ENCODE data around the gene UBTD2.

UBTD2 gene

DNA sequence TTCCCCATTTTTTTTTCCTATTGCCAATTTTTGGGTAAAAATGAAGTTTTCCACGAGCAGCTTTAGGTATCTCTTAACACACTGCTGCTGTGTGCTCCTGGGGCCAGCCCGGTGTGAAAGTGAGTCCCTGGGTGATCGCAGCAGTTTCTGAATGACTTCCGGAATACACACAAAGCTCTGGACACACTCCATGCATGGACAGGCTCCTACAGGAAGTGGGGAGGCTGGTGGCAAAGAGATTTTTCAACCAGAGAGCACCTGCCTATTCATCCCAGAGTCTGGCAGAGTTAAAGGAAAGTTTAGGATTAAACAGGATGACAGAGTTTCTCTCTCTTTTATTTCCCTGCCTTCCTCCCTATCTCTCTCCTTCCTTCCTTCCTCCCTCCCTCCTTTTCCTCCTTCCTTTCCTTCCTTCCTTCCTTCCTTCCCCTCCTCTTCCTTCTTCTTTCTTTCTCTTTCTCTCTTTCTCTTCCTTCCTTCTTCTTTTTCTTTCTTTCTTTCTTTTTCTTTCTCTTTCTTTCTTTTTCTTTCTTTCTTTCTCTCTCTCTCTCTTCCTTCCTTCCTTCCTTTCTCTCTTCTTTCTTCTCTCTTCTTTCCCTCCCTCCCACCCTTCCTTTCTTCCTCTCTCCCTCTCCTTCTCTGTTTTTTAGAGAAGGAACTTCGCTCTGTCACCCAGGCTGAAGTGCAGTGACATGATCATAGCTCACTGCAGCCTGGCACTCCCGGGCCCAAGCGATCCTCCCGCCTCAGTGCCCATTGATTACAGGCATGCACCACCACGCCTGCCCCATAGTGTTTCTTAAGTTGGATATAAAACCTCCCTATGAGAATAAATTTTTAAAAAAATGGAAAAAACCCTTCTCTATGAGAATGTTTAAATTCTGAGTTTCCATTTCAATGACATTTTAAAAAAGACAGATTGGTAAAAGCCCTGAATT is 38.7 kb upstream of the UBTD2 start:
- Histone ChIP-seq H3K4me2 (ENCODE audit: insufficient read depth, low read length) (no peak overlapping the region), H3K4me1 (ENCODE audit: insufficient read depth, low read length) (no peaks in the 10 kb centered on the region), H4K20me1 (ENCODE audit: insufficient read depth, low read length) (no peaks in the 10 kb centered on the region), H3K4me3 (ENCODE audit: low read depth in 1 of 2, low read length in 2 of 2) (no peak overlapping the region), H3K27me3 (ENCODE audit: insufficient read depth, low read length, poor library complexity) (no peaks in the 10 kb centered on the region), H3K27ac (ENCODE audit: low read length) (no peak overlapping the region), H3K79me2 (ENCODE audit: insufficient read depth, low read length) (no peaks in the 10 kb centered on the region), H3K9me3 (ENCODE audit: insufficient read depth, low read length, severe bottlenecking) (no peaks in the 10 kb centered on the region), H3K36me3 (ENCODE audit: insufficient read depth, low read length) (no peaks in the 10 kb centered on the region), H3K9ac (ENCODE audit: low read depth, low read length) (no peak overlapping the region), H2AFZ (ENCODE audit: low read depth, low read length) (no peak overlapping the region)
- no peak for ATAC-seq (ENCODE audit: insufficient read depth, low read depth)
- TF ChIP-seq, protein P1, sequence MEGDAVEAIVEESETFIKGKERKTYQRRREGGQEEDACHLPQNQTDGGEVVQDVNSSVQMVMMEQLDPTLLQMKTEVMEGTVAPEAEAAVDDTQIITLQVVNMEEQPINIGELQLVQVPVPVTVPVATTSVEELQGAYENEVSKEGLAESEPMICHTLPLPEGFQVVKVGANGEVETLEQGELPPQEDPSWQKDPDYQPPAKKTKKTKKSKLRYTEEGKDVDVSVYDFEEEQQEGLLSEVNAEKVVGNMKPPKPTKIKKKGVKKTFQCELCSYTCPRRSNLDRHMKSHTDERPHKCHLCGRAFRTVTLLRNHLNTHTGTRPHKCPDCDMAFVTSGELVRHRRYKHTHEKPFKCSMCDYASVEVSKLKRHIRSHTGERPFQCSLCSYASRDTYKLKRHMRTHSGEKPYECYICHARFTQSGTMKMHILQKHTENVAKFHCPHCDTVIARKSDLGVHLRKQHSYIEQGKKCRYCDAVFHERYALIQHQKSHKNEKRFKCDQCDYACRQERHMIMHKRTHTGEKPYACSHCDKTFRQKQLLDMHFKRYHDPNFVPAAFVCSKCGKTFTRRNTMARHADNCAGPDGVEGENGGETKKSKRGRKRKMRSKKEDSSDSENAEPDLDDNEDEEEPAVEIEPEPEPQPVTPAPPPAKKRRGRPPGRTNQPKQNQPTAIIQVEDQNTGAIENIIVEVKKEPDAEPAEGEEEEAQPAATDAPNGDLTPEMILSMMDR (IDR thresholded peaks at IDR 0.05; ENCODE audit: borderline replicate concordance, extremely low read depth, low read length, poor library complexity, severe bottlenecking) = no peak
- TF ChIP-seq EZH2 (IDR thresholded peaks at IDR 0.05; ENCODE audit: borderline replicate concordance, low read depth, low read length, severe bottlenecking) = no peak
- no peak for DNase-seq

DNA sequence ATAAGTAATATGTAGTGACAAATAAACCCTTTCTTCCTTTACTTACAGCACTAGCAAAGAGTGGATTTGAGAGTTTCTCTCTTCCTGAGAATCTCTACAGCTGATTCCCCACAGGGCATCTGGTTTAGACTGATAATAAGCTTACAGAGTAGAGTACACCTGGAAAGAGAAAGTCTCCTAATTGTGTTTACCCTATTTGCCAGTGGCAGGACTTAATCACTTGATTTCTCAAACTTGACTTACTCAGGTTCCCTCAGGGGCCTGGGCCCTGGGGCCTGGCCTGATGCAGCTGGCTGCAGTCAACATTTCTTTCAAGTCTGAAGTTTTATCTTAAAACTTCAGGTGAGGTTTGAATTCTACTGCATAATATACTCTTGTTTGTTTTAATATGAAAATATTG is 38.0 kb upstream of the UBTD2 start:
- Histone ChIP-seq H4K20me1 (ENCODE audit: insufficient read depth, low read length) (no peaks in the 10 kb centered on the region), H3K9me3 (ENCODE audit: insufficient read depth, low read length, severe bottlenecking) (no peaks in the 10 kb centered on the region), H3K4me2 (ENCODE audit: insufficient read depth, low read length) (no peak overlapping the region), H3K27ac (ENCODE audit: low read length) (no peak overlapping the region), H3K9ac (ENCODE audit: low read depth, low read length) (no peak overlapping the region), H3K4me3 (ENCODE audit: low read depth in 1 of 2, low read length in 2 of 2) (no peak overlapping the region), H2AFZ (ENCODE audit: low read depth, low read length) (no peak overlapping the region), H3K36me3 (ENCODE audit: insufficient read depth, low read length) (no peaks in the 10 kb centered on the region), H3K4me1 (ENCODE audit: insufficient read depth, low read length) (no peaks in the 10 kb centered on the region), H3K27me3 (ENCODE audit: insufficient read depth, low read length, poor library complexity) (no peaks in the 10 kb centered on the region), H3K79me2 (ENCODE audit: insufficient read depth, low read length) (no peaks in the 10 kb centered on the region)
- TF ChIP-seq, protein P1 (IDR thresholded peaks at IDR 0.05; ENCODE audit: borderline replicate concordance, extremely low read depth, low read length, poor library complexity, severe bottlenecking) = no peak
- no peak for TF ChIP-seq EZH2 (IDR thresholded peaks at IDR 0.05; ENCODE audit: borderline replicate concordance, low read depth, low read length, severe bottlenecking)
- DNase-seq = no peak
- ATAC-seq (ENCODE audit: insufficient read depth, low read depth) = no peak

DNA sequence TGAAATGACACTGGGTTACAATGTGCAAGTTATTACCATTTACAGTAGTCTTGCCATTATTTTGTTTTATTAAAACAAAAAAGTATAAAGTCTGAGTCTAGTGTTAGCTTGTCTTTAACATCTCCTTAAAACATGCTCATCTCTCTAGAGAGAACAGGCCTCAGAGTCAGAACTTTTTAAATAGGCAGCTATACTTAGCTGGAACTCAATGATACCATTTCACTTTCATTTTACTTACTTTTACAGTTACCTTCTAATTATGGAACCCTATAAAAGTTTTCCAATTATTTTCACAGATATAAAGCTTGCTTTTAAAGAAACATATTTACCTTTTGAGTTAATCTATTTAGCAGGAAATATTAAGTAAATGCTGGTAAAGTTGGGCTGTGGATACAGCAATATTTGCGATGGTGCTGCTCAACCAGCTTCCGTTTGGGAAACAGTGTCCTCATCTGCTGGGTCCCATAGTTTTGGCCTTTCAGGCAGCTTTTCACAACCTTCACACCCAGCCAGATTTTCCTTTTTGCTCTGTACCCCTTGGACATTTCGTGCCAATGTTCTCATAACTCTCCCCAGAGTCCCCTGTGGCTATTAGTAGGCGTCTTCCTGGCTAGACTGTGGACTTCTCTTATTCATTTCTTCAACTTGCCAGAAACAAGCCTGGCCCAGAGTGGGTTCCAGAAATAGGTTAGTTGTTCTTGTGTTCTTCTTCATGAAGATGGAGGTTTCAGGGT is 36.3 kb upstream of the UBTD2 start:
- Histone ChIP-seq H4K20me1 (ENCODE audit: insufficient read depth, low read length) (no peaks in the 10 kb centered on the region), H3K9me3 (ENCODE audit: insufficient read depth, low read length, severe bottlenecking) (no peaks in the 10 kb centered on the region), H3K4me3 (ENCODE audit: low read depth in 1 of 2, low read length in 2 of 2) (no peak overlapping the region), H3K79me2 (ENCODE audit: insufficient read depth, low read length) (no peaks in the 10 kb centered on the region), H3K9ac (ENCODE audit: low read depth, low read length) (no peak overlapping the region), H3K4me1 (ENCODE audit: insufficient read depth, low read length) (no peaks in the 10 kb centered on the region), H3K4me2 (ENCODE audit: insufficient read depth, low read length) (no peak overlapping the region), H3K27ac (ENCODE audit: low read length) (no peak overlapping the region), H3K36me3 (ENCODE audit: insufficient read depth, low read length) (no peaks in the 10 kb centered on the region), H2AFZ (ENCODE audit: low read depth, low read length) (no peak overlapping the region), H3K27me3 (ENCODE audit: insufficient read depth, low read length, poor library complexity) (no peaks in the 10 kb centered on the region)
- no peak for ATAC-seq (ENCODE audit: insufficient read depth, low read depth)
- DNase-seq = no peak
- TF ChIP-seq, protein P1 (IDR thresholded peaks at IDR 0.05; ENCODE audit: borderline replicate concordance, extremely low read depth, low read length, poor library complexity, severe bottlenecking) = no peak
- TF ChIP-seq EZH2 (IDR thresholded peaks at IDR 0.05; ENCODE audit: borderline replicate concordance, low read depth, low read length, severe bottlenecking) = no peak
